ENCODE measurements around the gene SKIC8. TPM values are rescaled to one million over a fixed set of nuclear protein-coding genes. Genes with fewer than 3 reads are reported as not detected.

SKIC8 gene
- total RNA-seq, 5 donors from 2014 or later (not counting 1 experiment from before 2014, with no cell fraction given): 25.6 to 42.8 (median 33.5) TPM

GRCh38 chr15:78316283-78317083, 17.1 kb upstream of the SKIC8 start:
- CTCF ChIA-PET: interaction anchor here in 1 of 2 donors (0.6 kb wide), 1 partner anchor 202 kb away, joined by 4 read pairs; no protein-coding TSS in a partner anchor
- peaks cover 0 to 13% of the 10 kb centered on the region in 2 experiments for H3K27me3 ChIP-seq (replicated peaks in 1 of 2; ENCODE audit: control insufficient read depth in 2 of 2, extremely low read depth in 1 of 2, insufficient read depth in 2 of 2, low read length in 1 of 2)
- H3K4me3 Mint-ChIP-seq: no peak overlapping the region
- H3K4me1 ChIP-seq (ENCODE audit: control insufficient read depth in 1 of 2, extremely low read depth in 1 of 2, insufficient read depth in 2 of 2, low read length in 2 of 2): no peaks in the 10 kb centered on the region
- H3K27ac ChIP-seq (ENCODE audit: low read length): no peak overlapping the region
- no peaks in the 10 kb centered on the region for H3K9me3 ChIP-seq
- peaks cover 0 to 1% of the 10 kb centered on the region in 2 donors for H3K27me3 Mint-ChIP-seq
- no peak overlapping the region for H3K4me3 ChIP-seq (ENCODE audit: control insufficient read depth in 1 of 2, extremely low read depth in 1 of 2, low read length in 1 of 2)
- H3K36me3 ChIP-seq (ENCODE audit: control insufficient read depth in 2 of 2, extremely low read depth in 1 of 2, insufficient read depth in 1 of 2, low read length in 1 of 2): no peaks in the 10 kb centered on the region
- no peaks in the 10 kb centered on the region for H3K4me1 Mint-ChIP-seq
- POLR2A ChIA-PET: no interaction called here
- DNase-seq: no peak
- H3K27ac Mint-ChIP-seq: no peak overlapping the region
- no peaks in the 10 kb centered on the region for H3K9me3 Mint-ChIP-seq
- H3K36me3 Mint-ChIP-seq: no peaks in the 10 kb centered on the region
- no peak for ATAC-seq (replicated peaks in 1 of 4)
- WGBS (ENCODE audit: insufficient coverage): 96% methylated on average over 7 of the region's 17 CpGs

GRCh38 chr15:78315686-78316282, 16.4 kb upstream of the SKIC8 start:
- Mint-ChIP-seq H3K4me3 (no peak overlapping the region), H3K27me3 (peaks cover 1 to 3% of the 10 kb centered on the region in 2 donors), H3K9me3 (no peaks in the 10 kb centered on the region), H3K4me1 (no peaks in the 10 kb centered on the region), H3K36me3 (no peaks in the 10 kb centered on the region), H3K27ac (no peak overlapping the region)
- Histone ChIP-seq H3K9me3 (no peaks in the 10 kb centered on the region), H3K27me3 (replicated peaks in 1 of 2; ENCODE audit: control insufficient read depth in 2 of 2, extremely low read depth in 1 of 2, insufficient read depth in 2 of 2, low read length in 1 of 2) (peaks cover 0 to 18% of the 10 kb centered on the region in 2 experiments), H3K4me3 (ENCODE audit: control insufficient read depth in 1 of 2, extremely low read depth in 1 of 2, low read length in 1 of 2) (no peak overlapping the region), H3K4me1 (ENCODE audit: control insufficient read depth in 1 of 2, extremely low read depth in 1 of 2, insufficient read depth in 2 of 2, low read length in 2 of 2) (no peaks in the 10 kb centered on the region), H3K27ac (ENCODE audit: low read length) (no peak overlapping the region), H3K36me3 (ENCODE audit: control insufficient read depth in 2 of 2, extremely low read depth in 1 of 2, insufficient read depth in 1 of 2, low read length in 1 of 2) (no peaks in the 10 kb centered on the region)
- WGBS (ENCODE audit: insufficient coverage): 88% methylated on average over 5 of the region's 7 CpGs
- CTCF ChIA-PET: interaction anchor here in 1 of 2 donors (0.6 kb wide), 1 partner anchor 201 kb away, joined by 4 read pairs; no protein-coding TSS in a partner anchor
- DNase-seq: no peak
- no peak for ATAC-seq (replicated peaks in 1 of 4)
- POLR2A ChIA-PET: no interaction called here

- Histone ChIP-seq H3K27ac (ENCODE audit: low read length) (no peak overlapping the region), H3K9me3 (no peaks in the 10 kb centered on the region), H3K4me1 (ENCODE audit: control insufficient read depth in 1 of 2, extremely low read depth in 1 of 2, insufficient read depth in 2 of 2, low read length in 2 of 2) (no peaks in the 10 kb centered on the region), H3K36me3 (ENCODE audit: control insufficient read depth in 2 of 2, extremely low read depth in 1 of 2, insufficient read depth in 1 of 2, low read length in 1 of 2) (no peaks in the 10 kb centered on the region), H3K4me3 (ENCODE audit: control insufficient read depth in 1 of 2, extremely low read depth in 1 of 2, low read length in 1 of 2) (no peak overlapping the region), H3K27me3 (replicated peaks in 1 of 2; ENCODE audit: control insufficient read depth in 2 of 2, extremely low read depth in 1 of 2, insufficient read depth in 2 of 2, low read length in 1 of 2) (peaks cover 0 to 20% of the 10 kb centered on the region in 2 experiments)
- H3K4me1 Mint-ChIP-seq: no peaks in the 10 kb centered on the region
- H3K27ac Mint-ChIP-seq: no peak overlapping the region
- no peak overlapping the region for H3K4me3 Mint-ChIP-seq
- H3K27me3 Mint-ChIP-seq: peaks cover 1 to 9% of the 10 kb centered on the region in 2 donors
- no peak for ATAC-seq (replicated peaks in 1 of 4)
- H3K9me3 Mint-ChIP-seq: no peaks in the 10 kb centered on the region
- ChIA-PET CTCF (interaction anchor here in 1 of 2 donors (0.6 kb wide), 1 partner anchor 30 kb away, joined by 3 read pairs; no protein-coding TSS in a partner anchor), POLR2A (no interaction called here)
- no peak for DNase-seq
- WGBS (ENCODE audit: insufficient coverage): 90% methylated on average over 5 of the region's 7 CpGs
- H3K36me3 Mint-ChIP-seq: no peaks in the 10 kb centered on the region
These were observed 14.8 kb upstream of the SKIC8 start for GRCh38 chr15:78314181-78314581.

GRCh38 chr15:78313383-78313782, 14.0 kb upstream of the SKIC8 start:
- POLR2A ChIA-PET: no interaction called here
- no peak overlapping the region for H3K4me3 Mint-ChIP-seq
- no peak for DNase-seq
- Histone ChIP-seq H3K27me3 (replicated peaks in 1 of 2; ENCODE audit: control insufficient read depth in 2 of 2, extremely low read depth in 1 of 2, insufficient read depth in 2 of 2, low read length in 1 of 2) (peaks cover 0 to 28% of the 10 kb centered on the region in 2 experiments), H3K4me1 (ENCODE audit: control insufficient read depth in 1 of 2, extremely low read depth in 1 of 2, insufficient read depth in 2 of 2, low read length in 2 of 2) (no peaks in the 10 kb centered on the region), H3K9me3 (no peaks in the 10 kb centered on the region), H3K27ac (ENCODE audit: low read length) (no peak overlapping the region), H3K36me3 (ENCODE audit: control insufficient read depth in 2 of 2, extremely low read depth in 1 of 2, insufficient read depth in 1 of 2, low read length in 1 of 2) (no peaks in the 10 kb centered on the region), H3K4me3 (ENCODE audit: control insufficient read depth in 1 of 2, extremely low read depth in 1 of 2, low read length in 1 of 2) (no peak overlapping the region)
- no peaks in the 10 kb centered on the region for H3K9me3 Mint-ChIP-seq
- no peaks in the 10 kb centered on the region for H3K4me1 Mint-ChIP-seq
- no peak overlapping the region for H3K27ac Mint-ChIP-seq
- whole genome bisulfite sequencing (ENCODE audit: insufficient coverage): 55% methylated on average over 7 of the region's 8 CpGs
- CTCF ChIA-PET: interaction anchor here in 1 of 2 donors (0.6 kb wide), 1 partner anchor 31 kb away, joined by 3 read pairs; no protein-coding TSS in a partner anchor
- H3K36me3 Mint-ChIP-seq: no peaks in the 10 kb centered on the region
- H3K27me3 Mint-ChIP-seq: peaks cover 1 to 10% of the 10 kb centered on the region in 2 donors
- ATAC-seq (replicated peaks in 1 of 4): no peak

- ChIA-PET CTCF (interaction anchor here in 1 of 2 donors (0.6 kb wide), 2 partner anchors 8 to 118 kb away, joined by 3 to 5 read pairs; no protein-coding TSS in a partner anchor), POLR2A (no interaction called here)
- H3K27me3 ChIP-seq (replicated peaks in 1 of 2; ENCODE audit: control insufficient read depth in 2 of 2, extremely low read depth in 1 of 2, insufficient read depth in 2 of 2, low read length in 1 of 2): peaks cover 0 to 32% of the 10 kb centered on the region in 2 experiments
- WGBS (ENCODE audit: insufficient coverage): 94% methylated on average over 4 of the region's 5 CpGs
- Mint-ChIP-seq H3K9me3 (no peaks in the 10 kb centered on the region), H3K27ac (no peak overlapping the region), H3K4me3 (no peak overlapping the region), H3K4me1 (no peaks in the 10 kb centered on the region), H3K27me3 (peaks cover 4 to 13% of the 10 kb centered on the region in 2 donors), H3K36me3 (no peaks in the 10 kb centered on the region)
- ATAC-seq (replicated peaks in 1 of 4) (no peak), DNase-seq (no peak)
- no peaks in the 10 kb centered on the region for H3K9me3 ChIP-seq
- no peaks in the 10 kb centered on the region for H3K4me1 ChIP-seq (ENCODE audit: control insufficient read depth in 1 of 2, extremely low read depth in 1 of 2, insufficient read depth in 2 of 2, low read length in 2 of 2)
- H3K27ac ChIP-seq (ENCODE audit: low read length): no peak overlapping the region
- no peak overlapping the region for H3K4me3 ChIP-seq (ENCODE audit: control insufficient read depth in 1 of 2, extremely low read depth in 1 of 2, low read length in 1 of 2)
- H3K36me3 ChIP-seq (ENCODE audit: control insufficient read depth in 2 of 2, extremely low read depth in 1 of 2, insufficient read depth in 1 of 2, low read length in 1 of 2): no peaks in the 10 kb centered on the region
These were observed 13.5 kb upstream of the SKIC8 start for GRCh38 chr15:78312957-78313356.

GRCh38 chr15:78312536-78312935, 13.1 kb upstream of the SKIC8 start:
- POLR2A ChIA-PET: no interaction called here
- Histone ChIP-seq H3K27me3 (replicated peaks in 1 of 2; ENCODE audit: control insufficient read depth in 2 of 2, extremely low read depth in 1 of 2, insufficient read depth in 2 of 2, low read length in 1 of 2) (peaks cover 0 to 34% of the 10 kb centered on the region in 2 experiments), H3K27ac (ENCODE audit: low read length) (no peak overlapping the region), H3K4me3 (ENCODE audit: control insufficient read depth in 1 of 2, extremely low read depth in 1 of 2, low read length in 1 of 2) (no peak overlapping the region), H3K4me1 (ENCODE audit: control insufficient read depth in 1 of 2, extremely low read depth in 1 of 2, insufficient read depth in 2 of 2, low read length in 2 of 2) (no peaks in the 10 kb centered on the region), H3K36me3 (ENCODE audit: control insufficient read depth in 2 of 2, extremely low read depth in 1 of 2, insufficient read depth in 1 of 2, low read length in 1 of 2) (no peaks in the 10 kb centered on the region), H3K9me3 (no peaks in the 10 kb centered on the region)
- CTCF ChIA-PET: interaction anchor here in 1 of 2 donors (0.6 kb wide), 2 partner anchors 9 to 118 kb away, joined by 3 to 5 read pairs; no protein-coding TSS in a partner anchor
- no peaks in the 10 kb centered on the region for H3K36me3 Mint-ChIP-seq
- H3K27ac Mint-ChIP-seq: no peak overlapping the region
- no peak for ATAC-seq (replicated peaks in 1 of 4)
- H3K4me3 Mint-ChIP-seq: no peak overlapping the region
- peaks cover 4 to 15% of the 10 kb centered on the region in 2 donors for H3K27me3 Mint-ChIP-seq
- H3K4me1 Mint-ChIP-seq: no peaks in the 10 kb centered on the region
- no peak for DNase-seq
- 86% methylated on average over 3 of the region's 4 CpGs for WGBS (ENCODE audit: insufficient coverage)
- H3K9me3 Mint-ChIP-seq: no peaks in the 10 kb centered on the region

Data from T-cell (primary cell).